Muscle layer of colon (tissue), 2 donors: ENCODE results near the gene TNFRSF17.
"Not testable (repeated sequence)": the region's sequence is repeated elsewhere in the genome, so short reads cannot be mapped to it uniquely, and the experiment has no call there.

Experiments used
- H3K27ac ChIP-seq: one replicate; pipeline ENCODE4 v1.7.0; 2013; ENCODE audit warnings: low read depth, mild to moderate bottlenecking, low read length, moderate library complexity
- H3K27me3 ChIP-seq, 2 donors: one replicate each; pipeline ENCODE4 v1.7.0; 2013; ENCODE audit warnings: low read length in 2 of 2, mild to moderate bottlenecking in 2 of 2; ENCODE audit not compliant: insufficient read depth in 2 of 2, control insufficient read depth in 1 of 2
- H3K36me3 ChIP-seq: one replicate; pipeline ENCODE4 v1.7.0; 2013; ENCODE audit warnings: mild to moderate bottlenecking, low read length; ENCODE audit not compliant: insufficient read depth
- H3K4me1 ChIP-seq: one replicate; pipeline ENCODE4 v1.7.0; 2013; ENCODE audit warnings: mild to moderate bottlenecking, low read length; ENCODE audit not compliant: insufficient read depth
- H3K4me3 ChIP-seq, 2 donors: one replicate each; pipeline ENCODE4 v1.7.0; 2013; ENCODE audit warnings: low read length in 2 of 2, low read depth in 1 of 2, mild to moderate bottlenecking in 1 of 2, moderate library complexity in 1 of 2
- H3K9ac ChIP-seq: one replicate; pipeline ENCODE4 v1.7.0; 2013; ENCODE audit warnings: low read length
- H3K9me3 ChIP-seq: one replicate; pipeline ENCODE4 v1.7.0; 2013; ENCODE audit warnings: mild to moderate bottlenecking, low read length
- donor health status: abdominal sarcoma.
- donor health status: Adenocarcinoma of cecum.

The TNFRSF17 gene

GRCh38 chr16:11964761-11965551 lies at the start of gene TNFRSF17:
TNFRSF17 (plus strand) TSS chr16:11965210; CDS start chr16:11965325, 115 bp downstream.
- Histone ChIP-seq H3K9me3 (no peaks in the 10 kb centered on the region), H3K27ac (no peak within 1 kb of the TSS), H3K4me1 (no peaks in the 10 kb centered on the region), H3K27me3 (no peaks in the 10 kb centered on the region), H3K4me3 (no peak within 1 kb of the TSS), H3K36me3 (no peaks in the 10 kb centered on the region), H3K9ac (no peak within 1 kb of the TSS)

- Histone ChIP-seq H3K36me3 (no peaks in the 10 kb centered on the region), H3K27me3 (no peaks in the 10 kb centered on the region), H3K9me3 (no peaks in the 10 kb centered on the region), H3K4me3 (peak within 1 kb of the TSS; percentile 66 to 84), H3K4me1 (peaks cover 31% of the 10 kb centered on the region), H3K9ac (peak within 1 kb of the TSS; percentile 94), H3K27ac (peak within 1 kb of the TSS; percentile 96)
Observed at GRCh38 chr16:11915644-11916523, 49.1 kb upstream of the TNFRSF17 start, which contains the start of gene GSPT1. GSPT1 (minus strand) TSS chr16:11915956; CDS start chr16:11915720, 236 bp downstream.

- peak overlapping the region; percentile 96 for H3K27ac ChIP-seq
- no peaks in the 10 kb centered on the region for H3K36me3 ChIP-seq
- peak overlapping the region; percentile 94 for H3K9ac ChIP-seq
- H3K4me1 ChIP-seq: peaks cover 26% of the 10 kb centered on the region
- no peaks in the 10 kb centered on the region for H3K9me3 ChIP-seq
- peak overlapping the region; percentile 52 to 84 for H3K4me3 ChIP-seq
- no peaks in the 10 kb centered on the region for H3K27me3 ChIP-seq
Observed at GRCh38 chr16:11916524-11917285, 48.3 kb upstream of the TNFRSF17 start.

- not testable (repeated sequence) for H3K4me3 ChIP-seq, H3K27ac ChIP-seq, H3K4me1 ChIP-seq, H3K9me3 ChIP-seq, H3K27me3 ChIP-seq, H3K9ac ChIP-seq, H3K36me3 ChIP-seq
Observed at GRCh38 chr16:11924046-11924445, 41.0 kb upstream of the TNFRSF17 start.

GRCh38 chr16:11927350-11927749 lies 37.7 kb upstream of the TNFRSF17 start:
- H3K27ac ChIP-seq, H3K9me3 ChIP-seq, H3K4me3 ChIP-seq, H3K36me3 ChIP-seq, H3K27me3 ChIP-seq, H3K4me1 ChIP-seq, H3K9ac ChIP-seq: not testable (repeated sequence)

- not testable (repeated sequence) for H3K27me3 ChIP-seq, H3K9ac ChIP-seq, H3K4me3 ChIP-seq, H3K9me3 ChIP-seq, H3K27ac ChIP-seq, H3K36me3 ChIP-seq, H3K4me1 ChIP-seq
Observed at GRCh38 chr16:11941945-11942344, 23.1 kb upstream of the TNFRSF17 start, which contains the start of gene NPIPB2. NPIPB2 (minus strand) TSS chr16:11942045; CDS start chr16:11942045, 0 bp downstream.

DNA sequence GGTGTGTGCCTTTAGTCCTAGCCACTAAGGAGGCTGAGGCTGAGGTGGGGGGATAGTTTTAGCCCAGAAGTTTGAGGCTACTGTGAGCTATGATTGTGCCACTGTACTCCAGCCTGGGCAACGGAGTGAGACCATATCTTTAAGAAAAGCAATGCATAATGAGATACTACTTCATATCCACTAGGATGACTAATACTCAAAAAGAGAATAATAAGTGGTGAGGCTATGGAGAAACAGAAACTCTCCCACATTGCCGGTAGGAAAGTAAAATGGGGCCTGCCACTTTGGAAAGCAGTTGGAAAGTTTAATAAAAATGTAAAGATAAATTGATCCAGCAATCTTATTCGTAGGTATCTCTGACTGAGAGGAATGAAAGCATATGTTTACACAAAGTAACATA lies 18.6 kb upstream of the TNFRSF17 start:
- H3K9me3 ChIP-seq: no peaks in the 10 kb centered on the region

DNA sequence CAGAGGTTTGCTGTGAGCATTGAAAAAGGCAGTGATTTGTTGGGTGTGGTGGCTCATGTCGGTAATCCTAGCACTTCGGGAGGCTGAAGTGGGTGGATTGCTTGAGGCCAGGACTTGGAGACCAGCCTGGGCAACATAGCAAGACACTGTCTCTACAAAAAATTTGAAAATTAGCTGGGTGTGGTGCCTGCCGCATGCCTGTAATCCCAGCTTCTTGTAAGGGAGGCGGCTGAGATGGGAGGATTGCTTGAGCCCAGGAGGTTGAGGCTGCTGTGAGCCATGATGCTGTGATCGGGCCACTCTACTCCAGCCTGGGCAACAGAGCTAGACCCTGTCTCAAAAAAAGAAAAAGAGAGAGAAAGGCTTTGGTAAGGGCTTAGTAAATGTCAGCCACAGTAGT lies 16.2 kb upstream of the TNFRSF17 start:
- Histone ChIP-seq H3K4me1 (no peaks in the 10 kb centered on the region), H3K9me3 (no peaks in the 10 kb centered on the region), H3K27me3 (no peaks in the 10 kb centered on the region), H3K36me3 (no peaks in the 10 kb centered on the region), H3K4me3 (no peak overlapping the region), H3K27ac (no peak overlapping the region), H3K9ac (no peak overlapping the region)

More for the DNA sequence above, 18.6 kb upstream of the TNFRSF17 start:
- Histone ChIP-seq H3K27me3 (no peaks in the 10 kb centered on the region), H3K36me3 (no peaks in the 10 kb centered on the region), H3K9ac (no peak overlapping the region), H3K27ac (no peak overlapping the region), H3K4me1 (no peaks in the 10 kb centered on the region), H3K4me3 (no peak overlapping the region)

DNA sequence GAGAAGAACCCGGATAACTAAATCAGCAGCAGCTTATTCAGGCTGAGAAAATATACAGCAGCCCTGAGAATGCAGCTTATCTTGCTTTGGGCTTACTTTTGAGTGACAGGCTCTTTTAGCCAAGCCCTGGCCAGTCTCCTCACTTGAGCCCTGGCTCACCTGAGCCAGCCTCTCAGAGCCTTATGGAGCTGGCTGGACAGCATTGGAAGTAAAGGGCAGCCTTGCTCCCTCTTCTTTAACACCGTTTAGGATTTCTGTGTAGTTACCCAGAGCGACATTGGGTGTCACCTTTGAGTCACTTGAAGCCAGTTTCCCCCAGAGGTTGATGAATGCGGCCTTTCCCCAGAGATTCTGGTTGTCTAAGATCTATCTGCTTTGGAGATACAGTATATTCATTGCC lies 15.5 kb upstream of the TNFRSF17 start:
- H3K27ac ChIP-seq: no peak overlapping the region
- H3K9ac ChIP-seq: no peak overlapping the region
- H3K36me3 ChIP-seq: no peaks in the 10 kb centered on the region
- H3K9me3 ChIP-seq: no peaks in the 10 kb centered on the region
- no peaks in the 10 kb centered on the region for H3K27me3 ChIP-seq
- H3K4me3 ChIP-seq: no peak overlapping the region
- no peaks in the 10 kb centered on the region for H3K4me1 ChIP-seq

GRCh38 chr16:11950388-11950787 lies 14.6 kb upstream of the TNFRSF17 start:
- H3K27ac ChIP-seq: no peak overlapping the region
- no peaks in the 10 kb centered on the region for H3K9me3 ChIP-seq
- no peaks in the 10 kb centered on the region for H3K4me1 ChIP-seq
- no peak overlapping the region for H3K4me3 ChIP-seq
- H3K36me3 ChIP-seq: no peaks in the 10 kb centered on the region
- H3K9ac ChIP-seq: no peak overlapping the region
- H3K27me3 ChIP-seq: no peaks in the 10 kb centered on the region

DNA sequence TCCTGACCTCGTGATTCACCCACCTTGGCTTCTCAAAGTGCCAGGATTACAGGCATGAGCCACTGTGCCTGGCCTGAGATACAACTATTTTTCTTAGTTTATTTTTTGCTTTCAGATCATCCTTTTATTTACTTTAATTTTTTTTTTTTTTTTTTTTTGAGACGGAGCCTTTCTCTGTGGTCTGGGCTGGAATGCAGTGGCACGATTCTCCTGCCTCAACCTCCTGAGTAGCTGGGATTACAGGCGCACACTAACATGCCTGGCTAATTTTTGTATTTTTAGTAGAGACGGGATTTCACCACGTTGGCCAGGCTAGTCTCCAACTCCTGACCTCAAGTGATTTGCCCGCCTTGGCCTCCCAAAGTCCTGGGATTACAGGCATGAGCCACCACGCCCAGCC lies 11.4 kb upstream of the TNFRSF17 start:
- H3K9ac ChIP-seq, H3K4me3 ChIP-seq, H3K27ac ChIP-seq, H3K27me3 ChIP-seq, H3K4me1 ChIP-seq, H3K9me3 ChIP-seq, H3K36me3 ChIP-seq: not testable (repeated sequence)
